Lung microvascular endothelial cell (primary cell): ENCODE results near the gene USP47. TPM values are rescaled to one million over a fixed set of nuclear protein-coding genes. Genes with fewer than 3 reads are reported as not detected.

Experiments used
- DNase-seq, 2 donors: peaks; one replicate each; pipeline versions ENCODE4 v3.0.0 to v3.0.0-alpha.2; 2010; ENCODE audit warnings: low read depth in 2 of 2
- total RNA-seq: library from RNA; depleted of rRNA; stranded (reverse); fragments of >200 nt; gene quantifications from 2 replicates; pipeline ENCODE4 v1.2.1, GENCODE V29; 2014

USP47 gene
- total RNA-seq, 1 donor from 2014 or later, result 59.1 TPM

- no peak for DNase-seq
These were observed 153.8 kb downstream of the USP47 start for GRCh38 chr11:11995601-11996000.

DNA sequence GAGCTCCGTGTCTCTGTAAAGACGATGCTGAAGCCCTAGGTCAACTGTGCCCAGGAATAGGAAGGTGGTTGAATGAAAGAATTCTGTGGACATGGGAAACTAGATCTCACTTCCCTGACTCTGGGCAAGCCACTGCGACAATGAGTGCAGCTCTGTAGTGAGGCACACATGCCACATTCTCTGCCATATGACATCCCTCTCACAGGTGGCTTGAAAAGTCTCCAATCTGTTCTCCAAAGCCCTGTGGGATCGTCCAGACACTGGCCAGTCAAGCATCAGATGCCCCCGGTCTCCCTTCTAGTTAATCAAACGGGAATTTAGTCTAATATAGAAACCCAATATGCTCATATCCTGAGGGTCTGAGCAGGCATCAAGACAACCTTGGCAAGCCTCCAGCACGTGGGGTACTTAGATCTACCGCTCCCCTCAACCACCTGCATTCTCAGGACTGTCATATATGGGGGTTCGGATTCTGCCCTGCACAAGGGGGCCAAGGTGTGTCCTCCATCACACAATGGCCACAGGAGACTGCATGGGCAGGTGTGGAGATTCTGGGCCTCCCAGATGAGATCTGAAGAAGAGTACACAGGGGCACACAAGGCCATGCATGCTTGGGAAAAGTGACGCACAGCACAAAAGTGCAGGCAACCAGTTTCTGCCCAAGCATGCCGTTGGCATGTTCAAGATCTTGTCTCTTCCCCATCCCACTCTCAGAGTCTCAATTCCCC, 154.7 kb downstream of the USP47 start:
- no peak for DNase-seq

DNA sequence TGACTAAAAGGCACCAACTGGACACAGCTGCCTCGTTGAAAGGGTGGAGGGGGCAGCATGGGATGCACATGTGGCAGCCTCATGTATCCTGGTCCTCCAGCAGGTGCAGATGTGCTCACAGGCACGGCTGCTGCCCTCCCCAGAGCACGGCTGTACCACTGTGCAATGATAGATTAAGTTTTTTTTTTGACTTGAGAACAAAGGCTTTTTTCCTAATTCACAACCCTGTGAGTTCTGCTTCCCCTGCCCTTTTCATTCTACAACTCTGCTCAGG, 155.2 kb downstream of the USP47 start:
- no peak for DNase-seq

DNA sequence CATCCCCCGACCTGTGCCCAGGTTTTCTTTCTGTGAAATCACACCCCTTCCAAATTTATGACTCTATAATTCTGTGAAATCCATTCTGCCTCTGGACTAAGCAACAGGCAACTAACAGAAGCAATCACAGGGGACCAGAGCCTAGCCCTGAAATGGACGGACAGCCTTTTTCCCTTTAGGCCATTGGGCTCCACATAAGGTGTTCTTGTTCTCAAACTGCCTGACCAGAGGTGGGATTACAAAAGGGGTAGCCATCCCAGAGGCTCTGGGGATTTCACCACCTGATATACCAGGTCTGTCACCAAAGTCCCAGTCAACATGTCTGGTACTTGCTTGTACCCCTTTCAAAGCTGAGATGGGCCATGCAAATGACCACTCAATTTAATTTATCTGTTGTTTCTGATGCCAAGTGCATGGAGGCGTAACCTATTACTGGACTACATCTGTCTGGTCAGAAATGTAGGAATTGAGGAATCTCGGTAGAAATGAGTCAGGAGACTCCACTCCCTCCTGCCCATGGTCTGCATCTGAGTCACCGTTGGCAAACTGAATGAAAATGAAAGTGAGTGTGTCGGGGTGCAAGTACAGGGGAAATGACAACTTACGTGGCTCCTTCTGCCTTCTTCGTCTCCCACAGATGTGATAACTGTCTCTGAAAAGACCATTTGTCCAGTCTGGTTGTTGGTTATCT, 156.5 kb downstream of the USP47 start:
- DNase-seq, result peak; percentile 46 to 95

GRCh38 chr11:12001186-12001585, 159.4 kb downstream of the USP47 start:
- no peak for DNase-seq

GRCh38 chr11:12003336-12003735, 161.6 kb downstream of the USP47 start:
- peak in 1 of 2 donors; percentile 16 for DNase-seq

DNA sequence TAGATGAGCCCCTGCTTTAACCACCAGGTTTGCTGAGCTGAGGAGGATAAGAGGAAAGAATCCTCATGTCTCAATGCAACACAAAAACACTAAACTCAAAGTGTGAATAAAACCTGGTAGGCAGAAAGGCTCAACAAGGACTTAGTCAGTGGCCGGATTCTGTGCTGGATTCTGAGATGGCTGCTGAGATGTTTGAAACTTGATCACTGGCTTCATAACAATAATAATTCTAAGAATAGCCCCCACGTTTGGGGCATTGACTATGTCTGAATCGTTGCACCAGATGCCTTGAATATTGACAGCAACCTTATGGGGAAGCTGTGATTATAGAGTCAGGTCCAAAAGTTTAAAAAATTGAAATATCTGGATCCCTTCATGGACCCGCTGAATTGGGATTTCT, 162.0 kb downstream of the USP47 start:
- DNase-seq, result no peak

GRCh38 chr11:12005061-12005460, 163.3 kb downstream of the USP47 start:
- no peak for DNase-seq

DNA sequence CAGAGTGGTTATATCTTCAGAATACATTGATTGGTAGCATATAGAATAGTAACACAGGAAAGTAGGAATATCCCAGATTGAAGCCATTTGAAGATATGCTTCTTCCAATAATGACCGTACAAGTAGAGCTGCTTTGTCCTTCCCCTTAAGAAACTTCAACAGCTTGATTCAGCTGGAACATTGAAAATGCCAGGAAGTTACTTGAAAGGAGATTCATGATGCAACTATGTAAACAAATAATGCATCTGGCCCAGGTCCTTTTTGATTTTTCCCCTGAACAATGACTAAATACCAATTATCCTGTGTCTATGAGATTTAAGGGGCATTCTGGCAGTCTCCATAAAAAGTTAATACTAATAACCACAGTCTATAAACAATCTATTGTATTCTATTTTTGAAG, 163.7 kb downstream of the USP47 start:
- peak in 1 of 2 donors; percentile 85 for DNase-seq

DNA sequence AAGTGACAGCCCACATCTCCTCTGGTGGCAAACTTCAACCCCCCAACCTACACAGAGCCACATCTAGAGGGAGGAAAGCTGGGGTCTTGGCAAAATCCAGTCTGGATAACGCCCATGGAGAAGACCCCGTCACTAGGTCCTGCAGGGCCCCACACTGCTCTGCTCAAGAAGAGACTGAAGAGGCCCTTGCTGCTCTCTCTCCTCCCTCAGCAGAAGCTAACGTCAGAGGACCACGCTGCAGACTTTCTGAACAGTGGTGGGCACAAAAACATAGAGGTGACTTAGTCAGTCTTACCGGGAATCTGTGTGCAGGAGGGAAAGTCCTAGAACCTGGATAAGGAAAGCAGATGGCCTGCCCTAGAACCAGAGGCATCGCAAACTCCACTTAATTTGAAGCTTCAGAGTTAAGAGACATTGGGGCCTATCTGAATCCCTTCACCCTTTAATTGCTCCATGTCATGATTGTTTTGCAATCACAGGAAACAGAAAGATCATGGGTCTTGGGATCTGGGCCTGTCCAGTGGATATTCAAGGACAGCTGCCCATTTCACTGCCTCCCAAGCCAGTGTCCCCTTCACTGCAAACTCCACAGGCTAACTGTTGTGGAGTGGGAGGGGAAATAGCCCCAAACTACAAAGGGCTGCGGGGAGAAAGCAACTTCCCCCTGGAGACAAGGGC, 164.9 kb downstream of the USP47 start:
- DNase-seq, result peak in 1 of 2 donors; percentile 66

- no peak for DNase-seq
These were observed 165.4 kb downstream of the USP47 start for GRCh38 chr11:12007230-12007593.

DNA sequence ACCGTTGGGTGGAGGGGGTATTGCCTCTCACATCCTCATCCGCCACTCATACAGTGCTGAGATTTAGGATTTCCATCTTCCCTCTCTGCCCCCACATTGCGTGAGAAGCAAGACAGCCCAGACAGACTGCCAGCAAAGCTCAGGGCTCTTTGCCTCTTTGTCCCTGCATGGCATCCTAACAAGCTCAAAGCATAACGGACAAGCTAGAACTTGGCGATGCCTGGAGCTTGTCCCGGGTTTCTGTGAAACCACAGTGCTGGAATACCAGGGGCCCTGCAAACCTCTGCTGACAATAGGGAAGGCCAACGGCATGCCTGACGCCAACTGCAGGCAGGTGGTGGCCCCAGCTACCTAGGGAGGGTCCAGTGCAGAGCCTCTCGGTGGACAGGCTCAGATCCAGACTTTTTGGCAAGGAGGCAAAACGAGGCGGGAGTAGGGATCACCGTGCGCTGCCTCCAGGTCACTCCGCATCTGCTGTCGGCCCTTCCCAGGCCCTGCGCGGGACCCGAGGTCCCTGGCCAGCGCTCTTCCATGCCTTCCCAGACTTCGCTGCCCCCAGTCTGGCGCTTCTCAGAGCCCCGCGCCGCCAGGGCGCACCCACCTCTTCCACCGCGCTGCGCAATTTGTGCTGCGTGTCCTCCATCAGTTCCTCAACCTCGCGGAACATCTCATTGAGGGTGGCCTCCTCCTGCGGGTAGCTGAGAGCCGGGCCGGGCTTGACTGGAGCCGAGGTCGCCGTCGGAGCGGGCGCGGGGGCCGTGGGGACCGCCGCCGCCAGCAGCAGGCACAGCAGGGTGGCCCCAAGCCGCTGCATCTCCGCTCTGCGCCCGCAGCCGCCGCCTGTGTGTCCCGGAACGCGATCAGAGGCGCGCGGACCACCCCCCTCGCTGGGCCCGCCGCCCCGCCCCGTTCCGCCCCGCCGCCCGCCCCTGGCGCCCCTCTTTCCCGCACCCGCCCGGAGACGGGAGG, 166.3 kb downstream of the USP47 start, which contains the start of gene DKK3:
TSS of gene DKK3 (minus strand) at position 858 of the 969 bp plus-strand sequence. CDS start at position 814, 44 bp downstream.
- DNase-seq, result peak; percentile 52 to 65

Other genes starting within 250 kb of the USP47 start
- 64.5 and 240 TPM in 2 replicates for gene GALNT18, start 220.0 kb upstream of the USP47 start, total RNA-seq
- gene DKK3, start 166.7 kb downstream of the USP47 start, total RNA-seq, result 219 and 225 TPM in 2 replicates